Ovary (tissue), 3 donors: ENCODE results near the gene PHF21A.

Experiments
- CTCF ChIP-seq, 3 donors: fragments of 450-650 bp in 2 of 3; fragments of 200-600 bp in 1 of 3; IDR thresholded peaks; one replicate each; pipeline versions ENCODE4 v1.5.1 to v1.8.0; 2016 to 2022; ENCODE audit warnings: antibody characterized with exemption in 3 of 3, mild to moderate bottlenecking in 1 of 3
- POLR2A ChIP-seq: fragments of 450-650 bp; IDR thresholded peaks from one replicate; pipeline ENCODE4 v1.6.1; 2017; ENCODE audit warnings: antibody characterized with exemption, mild to moderate bottlenecking, moderate library complexity
- donor health status: DM: no; HTN: no; CAD: no.

GRCh38 chr11:45926001-45926401 lies 195.3 kb downstream of the PHF21A start:
- no peak for TF ChIP-seq CTCF (IDR thresholded peaks at IDR 0.05)
- TF ChIP-seq POLR2A: no peak
